Neural cell (in vitro differentiated cells): ENCODE data around the gene LSM4. TPM values are rescaled to one million over a fixed set of nuclear protein-coding genes. Genes with fewer than 3 reads are reported as not detected.

Experiments used
- H2AFZ ChIP-seq: fragments of 200-600, 300-800 bp; sonication (generic), shearing (Covaris generic); 2 replicates; pipeline ENCODE4 v1.6.0; 2014; ENCODE audit warnings: low read depth, mild to moderate bottlenecking, antibody characterized with exemption, low read length, moderate library complexity
- H3F3A ChIP-seq: fragments of 200-600 bp; shearing (Covaris generic); 2 replicates; pipeline ENCODE4 v1.6.1; 2016; ENCODE audit warnings: mild to moderate bottlenecking, moderate library complexity, mixed read lengths, antibody characterized with exemption, low read length; ENCODE audit not compliant: insufficient read depth, poor library complexity, severe bottlenecking
- H3K27ac ChIP-seq: fragments of 200-600, 300-800 bp; sonication (generic), shearing (Covaris generic); 2 replicates; pipeline ENCODE4 v1.5.1; 2014; ENCODE audit warnings: mild to moderate bottlenecking, low read length, moderate library complexity
- H3K27me3 ChIP-seq: fragments of 300-800, 200-600 bp; sonication (generic), shearing (Covaris generic); 2 replicates; pipeline ENCODE4 v1.6.0; 2014; ENCODE audit warnings: mild to moderate bottlenecking, low read depth, low read length, moderate library complexity; ENCODE audit not compliant: insufficient read depth
- H3K36me3 ChIP-seq: fragments of 300-800, 200-600 bp; sonication (generic), shearing (Covaris generic); 2 replicates; pipeline ENCODE4 v1.5.1; 2014; ENCODE audit warnings: mild to moderate bottlenecking, antibody characterized with exemption, low read length, moderate library complexity; ENCODE audit not compliant: insufficient read depth
- H3K4me2 ChIP-seq: fragments of 300-800, 200-600 bp; sonication (generic), shearing (Covaris generic); 2 replicates; pipeline ENCODE4 v1.6.0; 2014; ENCODE audit warnings: mild to moderate bottlenecking, low read length
- H3K4me3 ChIP-seq: fragments of 300-800, 200-600 bp; sonication (generic), shearing (Covaris generic); 2 replicates; pipeline ENCODE4 v1.5.1; 2014; ENCODE audit warnings: mild to moderate bottlenecking, low read length, moderate library complexity
- H3K79me2 ChIP-seq: fragments of 200-600 bp; shearing (Covaris generic); replicated peaks from 2 replicates; pipeline ENCODE4 v1.6.0; 2014; ENCODE audit warnings: mild to moderate bottlenecking, low read length, moderate library complexity; ENCODE audit not compliant: insufficient read depth
- H3K9ac ChIP-seq: fragments of 300-800, 200-600 bp; sonication (generic), shearing (Covaris generic); 2 replicates; pipeline ENCODE4 v1.6.1; 2016; ENCODE audit warnings: mild to moderate bottlenecking, low read length, mixed read lengths
- H3K9me2 ChIP-seq: fragments of 200-600 bp; shearing (Covaris generic); 2 replicates; pipeline ENCODE4 v1.6.1; 2016; ENCODE audit warnings: mild to moderate bottlenecking, low read length, mixed read lengths; ENCODE audit not compliant: insufficient read depth
- H3K9me3 ChIP-seq: fragments of 200-600, 300-800 bp; sonication (generic), shearing (Covaris generic); 2 replicates; pipeline ENCODE4 v1.6.1; 2016; ENCODE audit warnings: mild to moderate bottlenecking, mixed run types, low read length, moderate library complexity, mixed read lengths
- H4K20me1 ChIP-seq: fragments of 200-600 bp; shearing (Covaris generic); 2 replicates; pipeline ENCODE4 v1.6.1; 2016; ENCODE audit warnings: mild to moderate bottlenecking, mixed run types; ENCODE audit not compliant: insufficient read depth
- CTCF ChIP-seq: fragments of 450-650 bp; IDR thresholded peaks from 2 replicates; pipeline ENCODE4 v1.5.1; 2014; ENCODE audit warnings: antibody characterized with exemption, mild to moderate bottlenecking, moderate library complexity; ENCODE audit not compliant: poor library complexity, severe bottlenecking
- EP300 ChIP-seq: fragments of 450-650 bp; conservative IDR thresholded peaks from 2 replicates; pipeline ENCODE4 v1.6.1; 2014; ENCODE audit warnings: antibody characterized with exemption, mild to moderate bottlenecking, moderate library complexity; ENCODE audit not compliant: poor library complexity, severe bottlenecking
- EZH2 ChIP-seq: fragments of 200-600, 300-800 bp; shearing (Covaris generic), sonication (generic); IDR thresholded peaks from 2 replicates; pipeline ENCODE4 v1.6.1; 2014; ENCODE audit warnings: antibody characterized with exemption, low read length, borderline replicate concordance, mild to moderate bottlenecking; ENCODE audit not compliant: insufficient read depth, poor library complexity, severe bottlenecking
- MXI1 ChIP-seq: fragments of 450-650 bp; conservative IDR thresholded peaks from 2 replicates; pipeline ENCODE4 v1.6.1; 2014; ENCODE audit warnings: antibody characterized with exemption, mild to moderate bottlenecking; ENCODE audit not compliant: poor library complexity, severe bottlenecking
- POLR2AphosphoS5 ChIP-seq: IDR thresholded peaks from 2 replicates; pipeline ENCODE4 v1.6.1; 2012
- RAD21 ChIP-seq: fragments of 450-650 bp; conservative IDR thresholded peaks from 2 replicates; pipeline ENCODE4 v1.6.1; 2014; ENCODE audit warnings: antibody characterized with exemption, mild to moderate bottlenecking, moderate library complexity
- REST ChIP-seq: IDR thresholded peaks from 2 replicates; pipeline ENCODE4 v1.6.1; 2012; ENCODE audit warnings: borderline replicate concordance
- SMC3 ChIP-seq: fragments of 450-650 bp; conservative IDR thresholded peaks from 2 replicates; pipeline ENCODE4 v1.6.1; 2014; ENCODE audit warnings: antibody characterized with exemption, mild to moderate bottlenecking, moderate library complexity; ENCODE audit not compliant: poor library complexity
- TAF1 ChIP-seq: IDR thresholded peaks from 2 replicates; pipeline ENCODE4 v1.6.1; 2012; ENCODE audit warnings: low read depth
- polyA plus RNA-seq: library from polyadenylated mRNA; depleted of rRNA; stranded (reverse); fragments of >200 nt; gene quantifications from 2 replicates; pipeline ENCODE4 v1.2.3, GENCODE V29; 2014

LSM4 gene
- polyA plus RNA-seq, 1 donor from 2014 or later, result 382 TPM

- H3K36me3 ChIP-seq, result no peaks in the 10 kb centered on the region
- no peak overlapping the region for H3K27ac ChIP-seq
- H2AFZ ChIP-seq, result no peak overlapping the region
- no peaks in the 10 kb centered on the region for H3K79me2 ChIP-seq
- H3K4me3 ChIP-seq, result no peak overlapping the region
- H4K20me1 ChIP-seq, result no peaks in the 10 kb centered on the region
- no peak for TF ChIP-seq POLR2AphosphoS5
- no peak for TF ChIP-seq SMC3
- no peak for TF ChIP-seq EZH2
- no peak for TF ChIP-seq CTCF
- TF ChIP-seq REST, result no peak
- no peak for TF ChIP-seq MXI1
- no peak for TF ChIP-seq EP300
- no peak for TF ChIP-seq RAD21
- TF ChIP-seq TAF1, result no peak
- no peaks in the 10 kb centered on the region for H3K9me2 ChIP-seq
- H3K9me3 ChIP-seq, result no peaks in the 10 kb centered on the region
- H3K9ac ChIP-seq, result no peak overlapping the region
- no peaks in the 10 kb centered on the region for H3K27me3 ChIP-seq
- H3F3A ChIP-seq, result no peaks in the 10 kb centered on the region
- H3K4me2 ChIP-seq, result no peak overlapping the region
These were observed 13.9 kb downstream of the LSM4 start for GRCh38 chr19:18308948-18309325.

GRCh38 chr19:18308051-18308947, 14.6 kb downstream of the LSM4 start:
- H2AFZ ChIP-seq, result no peak overlapping the region
- H3K9ac ChIP-seq, result no peak overlapping the region
- H3K36me3 ChIP-seq, result no peaks in the 10 kb centered on the region
- no peak overlapping the region for H3K4me3 ChIP-seq
- no peaks in the 10 kb centered on the region for H3K27me3 ChIP-seq
- H3K4me2 ChIP-seq, result no peak overlapping the region
- H3F3A ChIP-seq, result no peaks in the 10 kb centered on the region
- no peaks in the 10 kb centered on the region for H3K9me2 ChIP-seq
- no peak for TF ChIP-seq REST
- TF ChIP-seq CTCF, result no peak
- TF ChIP-seq EP300, result no peak
- no peak for TF ChIP-seq SMC3
- no peak for TF ChIP-seq MXI1
- no peak for TF ChIP-seq RAD21
- H4K20me1 ChIP-seq, result no peaks in the 10 kb centered on the region
- no peaks in the 10 kb centered on the region for H3K79me2 ChIP-seq
- no peaks in the 10 kb centered on the region for H3K9me3 ChIP-seq
- H3K27ac ChIP-seq, result no peak overlapping the region
